Trophoblast cell (in vitro differentiated cells and primary cell): ENCODE data around the gene C5orf15.
A peak's percentile ranks its signal among the peaks of the same experiment; 100 is the strongest.

ENCODE experiments used
- DNase-seq, 2 donors: peaks; one replicate each; pipeline ENCODE4 v3.0.0-alpha.2; 2016
- H2AFZ ChIP-seq: 2 replicates; pipeline ENCODE4 v1.6.1; 2013; ENCODE audit warnings: low read length, moderate library complexity, mild to moderate bottlenecking; ENCODE audit not compliant: insufficient read depth, poor library complexity
- H2AK5ac ChIP-seq: 2 replicates; pipeline ENCODE4 v1.6.1; 2013; ENCODE audit warnings: mild to moderate bottlenecking, low read length
- H2BK120ac ChIP-seq: 2 replicates; pipeline ENCODE4 v1.6.1; 2013; ENCODE audit warnings: low read length, mild to moderate bottlenecking, moderate library complexity; ENCODE audit not compliant: insufficient read depth, poor library complexity
- H2BK12ac ChIP-seq: 2 replicates; pipeline ENCODE4 v1.6.1; 2013; ENCODE audit warnings: mild to moderate bottlenecking, low read length, moderate library complexity
- H2BK5ac ChIP-seq: 2 replicates; pipeline ENCODE4 v1.6.1; 2013; ENCODE audit warnings: low read length, low read depth, moderate library complexity, mild to moderate bottlenecking; ENCODE audit not compliant: poor library complexity
- H3K14ac ChIP-seq: 2 replicates; pipeline ENCODE4 v1.6.1; 2013; ENCODE audit warnings: mild to moderate bottlenecking, low read length
- H3K18ac ChIP-seq: 2 replicates; pipeline ENCODE4 v1.6.1; 2013; ENCODE audit warnings: mild to moderate bottlenecking, low read length
- H3K23ac ChIP-seq: 2 replicates; pipeline ENCODE4 v1.6.1; 2013; ENCODE audit warnings: low read length
- H3K27ac ChIP-seq: 2 replicates; pipeline ENCODE4 v1.5.1; 2013; ENCODE audit warnings: low read depth, mild to moderate bottlenecking, inconsistent platforms, low read length, moderate library complexity
- H3K27me3 ChIP-seq: 2 replicates; pipeline ENCODE4 v1.6.1; 2013; ENCODE audit warnings: inconsistent platforms, mild to moderate bottlenecking, low read length, moderate library complexity; ENCODE audit not compliant: insufficient read depth
- H3K36me3 ChIP-seq, 2 experiments: 1 replicate in 1 of 2; 2 replicates in 1 of 2; pipeline ENCODE4 v1.6.1; 2013; ENCODE audit warnings: low read length in 2 of 2, mild to moderate bottlenecking in 2 of 2, moderate library complexity in 1 of 2; ENCODE audit not compliant: insufficient read depth in 2 of 2, control insufficient read depth in 1 of 2
- H3K4ac ChIP-seq: 2 replicates; pipeline ENCODE4 v1.6.1; 2013; ENCODE audit warnings: low read depth, mild to moderate bottlenecking, low read length, moderate library complexity
- H3K4me1 ChIP-seq, 2 experiments: 1 replicate in 1 of 2; 2 replicates in 1 of 2; pipeline ENCODE4 v1.6.1; 2013; ENCODE audit warnings: low read length in 2 of 2, mild to moderate bottlenecking in 2 of 2, moderate library complexity in 1 of 2; ENCODE audit not compliant: insufficient read depth in 2 of 2, control insufficient read depth in 1 of 2
- H3K4me2 ChIP-seq: 2 replicates; pipeline ENCODE4 v1.6.1; 2013; ENCODE audit warnings: inconsistent platforms, mild to moderate bottlenecking, low read length, moderate library complexity
- H3K4me3 ChIP-seq: 2 replicates; pipeline ENCODE4 v1.5.1; 2013; ENCODE audit warnings: mild to moderate bottlenecking, low read depth, low read length, inconsistent platforms
- H3K79me1 ChIP-seq: one replicate; pipeline ENCODE4 v1.6.1; 2013; ENCODE audit warnings: low read length
- H3K79me2 ChIP-seq: 2 replicates; pipeline ENCODE4 v1.6.1; 2013; ENCODE audit warnings: low read length, mild to moderate bottlenecking; ENCODE audit not compliant: control insufficient read depth, insufficient read depth, poor library complexity
- H3K9ac ChIP-seq: 2 replicates; pipeline ENCODE4 v1.6.1; 2013; ENCODE audit warnings: mild to moderate bottlenecking, low read length
- H3K9me3 ChIP-seq: 2 replicates; pipeline ENCODE4 v1.6.1; 2013; ENCODE audit warnings: low read depth, mild to moderate bottlenecking, control low read depth, inconsistent platforms, low read length; ENCODE audit not compliant: insufficient read depth
- H4K12ac ChIP-seq: 2 replicates; pipeline ENCODE4 v1.6.1; 2013; ENCODE audit warnings: low read depth, mild to moderate bottlenecking, low read length, moderate library complexity
- H4K8ac ChIP-seq: 2 replicates; pipeline ENCODE4 v1.6.1; 2013; ENCODE audit warnings: low read depth, mild to moderate bottlenecking, low read length, moderate library complexity
- H4K91ac ChIP-seq: one replicate; pipeline ENCODE4 v1.6.1; 2013; ENCODE audit warnings: low read depth, mild to moderate bottlenecking, low read length, moderate library complexity
- WGBS: extraction: QIAGEN DNeasy Blood & Tissue Kit; methylation state at CpG from one replicate; pipeline ENCODE4 v1.1.7; 2013; ENCODE audit warnings: missing lambda C conversion rate; ENCODE audit not compliant: insufficient read length, insufficient coverage; ENCODE audit errors: extremely low coverage; 5-methylcytosine and 5-hydroxymethylcytosine counted together

C5orf15 gene

DNA sequence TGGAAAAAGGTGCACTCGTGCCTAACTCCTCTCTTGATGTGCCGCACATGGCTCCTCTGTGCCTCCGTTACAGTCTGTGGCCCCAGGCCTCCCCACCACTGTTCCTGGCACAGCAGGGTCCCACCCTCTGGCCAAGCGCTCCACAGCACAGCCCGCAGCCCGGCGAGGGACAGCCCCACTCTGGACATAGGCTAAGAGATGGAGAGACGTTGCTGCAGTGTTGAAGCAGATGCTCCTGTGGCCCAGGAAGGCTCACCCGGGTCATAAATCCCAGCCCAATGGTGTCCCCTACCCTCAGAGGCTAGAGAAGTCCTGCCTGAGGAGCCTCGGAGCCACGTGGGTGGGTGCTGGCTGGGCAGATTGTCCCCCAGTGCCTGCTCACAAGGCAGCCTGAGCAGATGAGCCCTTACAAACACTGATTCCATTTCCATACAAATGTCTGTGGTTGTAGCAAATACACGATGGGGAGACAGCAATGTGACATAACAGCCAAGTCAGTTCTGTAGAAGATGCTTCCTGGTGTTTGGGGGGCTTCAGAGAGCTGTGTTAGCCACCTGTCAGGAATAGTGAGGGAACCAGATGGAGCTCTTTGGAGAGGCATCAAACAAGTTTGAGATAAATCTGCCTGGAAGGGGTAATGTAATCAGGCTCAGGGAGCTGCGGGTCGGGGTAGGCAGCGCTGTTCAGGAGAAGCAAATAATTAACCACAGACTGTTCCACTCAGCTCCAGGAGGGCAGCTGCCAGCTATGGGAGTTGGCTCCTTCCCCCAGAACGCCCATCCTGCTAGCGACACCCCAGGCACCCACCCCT, 41.7 kb downstream of the C5orf15 start:
- H2AK5ac ChIP-seq: peak overlapping the region; percentile 49
- H4K8ac ChIP-seq: peak overlapping the region; percentile 52
- no peak overlapping the region for H4K12ac ChIP-seq
- peaks cover 15% of the 10 kb centered on the region for H3K79me1 ChIP-seq
- WGBS: no CpG with 5 or more reads among the region's 17 CpGs
- peak overlapping the region; percentile 79 for H3K18ac ChIP-seq
- H4K91ac ChIP-seq: peak overlapping the region; percentile 90
- H3K9me3 ChIP-seq: no peaks in the 10 kb centered on the region
- H3K36me3 ChIP-seq: no peaks in the 10 kb centered on the region
- H3K27ac ChIP-seq: peak overlapping the region; percentile 25
- peak overlapping the region; percentile 17 for H3K4ac ChIP-seq
- no peak overlapping the region for H3K9ac ChIP-seq
- peak overlapping the region; percentile 69 for H2BK5ac ChIP-seq
- H2BK12ac ChIP-seq: peak overlapping the region; percentile 89
- peak overlapping the region; percentile 88 for H2BK120ac ChIP-seq
- DNase-seq: peak; percentile 39 to 72
- no peak overlapping the region for H3K23ac ChIP-seq
- no peaks in the 10 kb centered on the region for H3K27me3 ChIP-seq
- H3K4me3 ChIP-seq: no peak overlapping the region
- H3K79me2 ChIP-seq: no peaks in the 10 kb centered on the region
- no peak overlapping the region for H3K4me2 ChIP-seq
- H3K4me1 ChIP-seq: peaks cover 21 to 28% of the 10 kb centered on the region in 2 experiments
- H3K14ac ChIP-seq: peak overlapping the region; percentile 63
- peak overlapping the region; percentile 8 for H2AFZ ChIP-seq

- Histone ChIP-seq H4K91ac (peak overlapping the region; percentile 90), H3K18ac (peak overlapping the region; percentile 79), H2AK5ac (peak overlapping the region; percentile 49), H3K23ac (no peak overlapping the region), H2BK12ac (peak overlapping the region; percentile 89), H2AFZ (peak overlapping the region; percentile 8), H3K4me3 (no peak overlapping the region), H3K36me3 (no peaks in the 10 kb centered on the region), H3K9ac (no peak overlapping the region), H3K79me2 (no peaks in the 10 kb centered on the region), H4K8ac (peak overlapping the region; percentile 52), H3K79me1 (peaks cover 15% of the 10 kb centered on the region), H3K14ac (peak overlapping the region; percentile 63), H2BK5ac (peak overlapping the region; percentile 69), H3K4ac (peak overlapping the region; percentile 31), H3K4me1 (peaks cover 22 to 28% of the 10 kb centered on the region in 2 experiments), H3K27me3 (no peaks in the 10 kb centered on the region), H4K12ac (peak overlapping the region; percentile 47), H3K27ac (peak overlapping the region; percentile 25), H3K4me2 (no peak overlapping the region), H3K9me3 (no peaks in the 10 kb centered on the region), H2BK120ac (peak overlapping the region; percentile 88)
- WGBS: no CpG with 5 or more reads among the region's 12 CpGs
- DNase-seq: peak; percentile 96 to 98
Measured at GRCh38 chr5:133925866-133926488, 42.4 kb downstream of the C5orf15 start.

GRCh38 chr5:133925269-133925668, 43.2 kb downstream of the C5orf15 start:
- Histone ChIP-seq H2AK5ac (no peak overlapping the region), H4K12ac (no peak overlapping the region), H3K4me1 (peaks cover 22 to 28% of the 10 kb centered on the region in 2 experiments), H3K79me1 (peaks cover 15% of the 10 kb centered on the region), H3K18ac (peak overlapping the region; percentile 12), H3K9me3 (no peaks in the 10 kb centered on the region), H3K79me2 (no peaks in the 10 kb centered on the region), H3K4me3 (no peak overlapping the region), H3K9ac (no peak overlapping the region), H2BK120ac (peak overlapping the region; percentile 65), H4K8ac (no peak overlapping the region), H3K27ac (no peak overlapping the region), H2BK12ac (peak overlapping the region; percentile 62), H4K91ac (peak overlapping the region; percentile 64), H2BK5ac (no peak overlapping the region), H2AFZ (no peak overlapping the region), H3K36me3 (no peaks in the 10 kb centered on the region), H3K27me3 (no peaks in the 10 kb centered on the region), H3K23ac (no peak overlapping the region), H3K4ac (no peak overlapping the region), H3K4me2 (no peak overlapping the region), H3K14ac (peak overlapping the region; percentile 25)
- WGBS: no CpG with 5 or more reads among the region's 3 CpGs
- DNase-seq: no peak

DNA sequence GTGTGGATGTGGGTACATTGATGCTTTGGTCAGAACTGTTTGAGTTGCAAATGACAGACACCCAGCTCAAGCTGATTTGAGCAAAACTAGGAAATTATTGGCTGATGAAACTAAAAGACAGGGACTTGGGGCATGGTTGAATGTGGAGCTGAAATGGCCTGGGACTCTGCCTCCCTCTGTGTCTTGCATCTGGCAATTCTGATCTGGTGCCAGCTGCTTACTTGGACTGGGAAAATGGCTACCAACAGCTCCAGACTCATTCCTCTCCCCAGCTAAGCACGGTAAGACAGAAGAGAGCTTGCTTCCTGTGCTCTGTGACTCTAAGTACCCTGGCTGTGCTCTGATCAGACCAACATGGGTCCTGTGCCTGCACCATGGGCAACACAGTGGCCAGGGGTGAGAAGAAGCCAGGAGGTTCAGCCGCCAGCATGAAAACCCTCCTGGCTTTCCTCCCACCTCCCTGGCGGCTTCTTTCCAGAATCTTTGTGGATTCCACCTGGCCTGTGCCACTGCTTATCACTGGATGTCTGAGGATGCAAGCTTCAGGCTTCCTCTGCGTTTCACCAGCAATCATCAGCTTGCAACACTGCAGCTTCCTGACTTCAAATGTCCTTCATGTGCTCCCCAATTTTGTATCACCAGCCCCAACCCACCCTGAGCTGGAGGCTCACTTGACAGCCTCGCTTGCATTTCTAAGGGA, 44.1 kb downstream of the C5orf15 start:
- H3K4ac ChIP-seq: no peak overlapping the region
- H3K79me1 ChIP-seq: peaks cover 12% of the 10 kb centered on the region
- H3K27ac ChIP-seq: no peak overlapping the region
- no peak overlapping the region for H3K9ac ChIP-seq
- H4K91ac ChIP-seq: no peak overlapping the region
- no peak overlapping the region for H4K12ac ChIP-seq
- H3K18ac ChIP-seq: no peak overlapping the region
- H3K23ac ChIP-seq: no peak overlapping the region
- DNase-seq: peak in 1 of 2 donors; percentile 15
- WGBS: no CpG with 5 or more reads among the region's 5 CpGs
- H3K4me2 ChIP-seq: no peak overlapping the region
- no peak overlapping the region for H2AK5ac ChIP-seq
- no peak overlapping the region for H3K4me3 ChIP-seq
- no peak overlapping the region for H2BK5ac ChIP-seq
- H3K4me1 ChIP-seq: peaks cover 22 to 28% of the 10 kb centered on the region in 2 experiments
- no peaks in the 10 kb centered on the region for H3K9me3 ChIP-seq
- no peak overlapping the region for H2AFZ ChIP-seq
- H3K79me2 ChIP-seq: no peaks in the 10 kb centered on the region
- H3K36me3 ChIP-seq: no peaks in the 10 kb centered on the region
- no peak overlapping the region for H2BK120ac ChIP-seq
- no peak overlapping the region for H3K14ac ChIP-seq
- H4K8ac ChIP-seq: no peak overlapping the region
- peak overlapping the region; percentile 62 for H2BK12ac ChIP-seq
- H3K27me3 ChIP-seq: no peaks in the 10 kb centered on the region
